Activated B cell treated with CpG ODN at 0.5 μM for 24 hours (primary cell): ENCODE measurements around the gene OSTF1. TPM values are rescaled to one million over a fixed set of nuclear protein-coding genes. Genes with fewer than 3 reads are reported as not detected.

Experiments
- ATAC-seq: fragments of 200-7000 bp; cut with Tn5 transposase; one replicate; pipeline ENCODE4 v1.10.0; 2021; ENCODE audit warnings: low read depth, mild to moderate bottlenecking, moderate library complexity
- CTCF ChIA-PET: fragments of 350-600 bp; sonication (Branson Sonifier 250); formaldehyde crosslinking; loops from one replicate; lab custom pipeline; 2021; ENCODE audit warnings: antibody characterized with exemption; lab: Charles Lee
- POLR2A ChIA-PET: fragments of 350-600 bp; sonication (Branson Sonifier 250); formaldehyde crosslinking; loops from one replicate; lab custom pipeline; 2021; ENCODE audit warnings: antibody characterized with exemption; lab: Charles Lee
- DNase-seq: peaks from one replicate; pipeline ENCODE4 v3.0.0; 2022
- H3K27ac Mint-ChIP-seq: one replicate; pipeline ENCODE4 v1.8.0; 2020; ENCODE audit warnings: mixed read lengths
- H3K27me3 Mint-ChIP-seq: one replicate; pipeline ENCODE4 v1.8.0; 2021; ENCODE audit warnings: mixed read lengths
- H3K36me3 Mint-ChIP-seq: one replicate; pipeline ENCODE4 v1.8.0; 2021; ENCODE audit warnings: low read depth, mixed read lengths
- H3K4me1 Mint-ChIP-seq: one replicate; pipeline ENCODE4 v1.8.0; 2021; ENCODE audit warnings: mixed read lengths
- H3K4me3 Mint-ChIP-seq: one replicate; pipeline ENCODE4 v1.8.0; 2020; ENCODE audit warnings: mild to moderate bottlenecking, mixed read lengths
- H3K9me3 Mint-ChIP-seq: one replicate; pipeline ENCODE4 v1.8.0; 2020; ENCODE audit warnings: mixed read lengths
- CTCF ChIP-seq: fragments of 200-600 bp; IDR thresholded peaks from one replicate; pipeline ENCODE4 v1.8.0; 2022; ENCODE audit warnings: antibody characterized with exemption, mild to moderate bottlenecking
- intact Hi-C: fragments of 100-400 bp; cut with micrococcal nuclease; formaldehyde crosslinking; loops from one replicate; pipeline ENCODE4 v1.15.1; 2024
- total RNA-seq: library from RNA; stranded (reverse); gene quantifications from 2 replicates; pipeline ENCODE4 v1.2.3, GENCODE V29; 2022

The OSTF1 gene
- total RNA-seq, 1 donor from 2014 or later: 59.7 TPM

GRCh38 chr9:75054368-75055001 is 33.8 kb upstream of the OSTF1 start:
- no peak for DNase-seq
- peak overlapping the region; percentile 74 for H3K27ac Mint-ChIP-seq
- H3K36me3 Mint-ChIP-seq: no peaks in the 10 kb centered on the region
- TF ChIP-seq CTCF: no peak
- H3K4me1 Mint-ChIP-seq: peaks cover 30% of the 10 kb centered on the region
- CTCF ChIA-PET: interaction anchor here (0.8 to 1.8 kb wide), 4 partner anchors 24 to 278 kb away, joined by 3 to 4 read pairs (median 4); no protein-coding TSS in a partner anchor
- H3K27me3 Mint-ChIP-seq: no peaks in the 10 kb centered on the region
- intact Hi-C loops: loop anchor here (1.0 to 2.0 kb wide), 2 partner anchors 22 to 26 kb away; partner anchors contain the start of gene CARNMT1
- ATAC-seq: no peak
- POLR2A ChIA-PET: interaction anchor here (0.5 to 2.4 kb wide), 6 partner anchors 27 to 102 kb away, joined by 3 to 24 read pairs (median 6); partner anchors contain the start of genes C9orf40, CARNMT1, NMRK1 and OSTF1
- H3K9me3 Mint-ChIP-seq: no peaks in the 10 kb centered on the region
- H3K4me3 Mint-ChIP-seq: no peak overlapping the region

- no peaks in the 10 kb centered on the region for H3K27me3 Mint-ChIP-seq
- H3K4me3 Mint-ChIP-seq: no peak overlapping the region
- intact Hi-C loops: no loop called here
- ChIA-PET POLR2A (no interaction called here), CTCF (no interaction called here)
- no peaks in the 10 kb centered on the region for H3K9me3 Mint-ChIP-seq
- no peak for DNase-seq
- peaks cover 1% of the 10 kb centered on the region for H3K4me1 Mint-ChIP-seq
- H3K36me3 Mint-ChIP-seq: no peaks in the 10 kb centered on the region
- H3K27ac Mint-ChIP-seq: no peak overlapping the region
- no peak for TF ChIP-seq CTCF
- no peak for ATAC-seq
These were observed 27.1 kb upstream of the OSTF1 start for GRCh38 chr9:75061169-75061568.

GRCh38 chr9:75063556-75064305 is 24.6 kb upstream of the OSTF1 start:
- no peak overlapping the region for H3K27ac Mint-ChIP-seq
- no peak for TF ChIP-seq CTCF
- H3K4me3 Mint-ChIP-seq: no peak overlapping the region
- H3K27me3 Mint-ChIP-seq: no peaks in the 10 kb centered on the region
- no peak for DNase-seq
- CTCF ChIA-PET: interaction anchor here (1.1 to 1.3 kb wide), 2 partner anchors 11 to 292 kb away, joined by 3 read pairs; no protein-coding TSS in a partner anchor
- POLR2A ChIA-PET: no interaction called here
- no peak for ATAC-seq
- H3K9me3 Mint-ChIP-seq: no peaks in the 10 kb centered on the region
- intact Hi-C loops: no loop called here
- no peaks in the 10 kb centered on the region for H3K4me1 Mint-ChIP-seq
- H3K36me3 Mint-ChIP-seq: no peaks in the 10 kb centered on the region

- DNase-seq: no peak
- ATAC-seq: no peak
- Mint-ChIP-seq H3K27ac (no peak overlapping the region), H3K9me3 (no peaks in the 10 kb centered on the region), H3K4me1 (no peaks in the 10 kb centered on the region), H3K27me3 (no peaks in the 10 kb centered on the region), H3K4me3 (no peak overlapping the region), H3K36me3 (no peaks in the 10 kb centered on the region)
- CTCF ChIA-PET: interaction anchor here (1.1 to 1.3 kb wide), 2 partner anchors 11 to 292 kb away, joined by 3 read pairs; no protein-coding TSS in a partner anchor
- TF ChIP-seq CTCF: no peak
- POLR2A ChIA-PET: no interaction called here
- intact Hi-C loops: no loop called here
These were observed 23.8 kb upstream of the OSTF1 start for GRCh38 chr9:75064307-75065025.
